HEK293T (cell line): ENCODE results near the gene MCF2L.

Experiments
- BHLHE40 ChIP-seq: fragments of 450-650 bp; IDR thresholded peaks from 2 replicates; pipeline ENCODE4 v1.6.1; 2016; ENCODE audit warnings: mild to moderate bottlenecking, moderate library complexity, borderline replicate concordance
- CTBP1 ChIP-seq: fragments of 450-650 bp; IDR thresholded peaks from 2 replicates; pipeline ENCODE4 v1.6.1; 2016; ENCODE audit warnings: borderline replicate concordance
- FOXA1 ChIP-seq: fragments of 450-650 bp; IDR thresholded peaks from 2 replicates; pipeline ENCODE4 v1.6.1; 2016; ENCODE audit warnings: mild to moderate bottlenecking
- FOXK2 ChIP-seq: fragments of 450-650 bp; IDR thresholded peaks from 2 replicates; pipeline ENCODE4 v1.6.1; 2016; ENCODE audit warnings: mild to moderate bottlenecking
- FOXM1 ChIP-seq: fragments of 450-650 bp; IDR thresholded peaks from 2 replicates; pipeline ENCODE4 v1.6.1; 2017; ENCODE audit warnings: mild to moderate bottlenecking, borderline replicate concordance
- HDGF ChIP-seq: fragments of 450-650 bp; IDR thresholded peaks from 2 replicates; pipeline ENCODE4 v1.6.1; 2017; ENCODE audit warnings: antibody characterized with exemption, borderline replicate concordance
- LEF1 ChIP-seq: fragments of 450-650 bp; IDR thresholded peaks from 2 replicates; pipeline ENCODE4 v1.6.1; 2017; ENCODE audit warnings: mild to moderate bottlenecking, borderline replicate concordance
- SP1 ChIP-seq: fragments of 450-650 bp; IDR thresholded peaks from 2 replicates; pipeline ENCODE4 v1.6.1; 2017
- SUZ12 ChIP-seq: fragments of 450-650 bp; IDR thresholded peaks from 2 replicates; pipeline ENCODE4 v1.6.1; 2016; ENCODE audit warnings: mild to moderate bottlenecking
- TARDBP ChIP-seq: fragments of 450-650 bp; IDR thresholded peaks from 2 replicates; pipeline ENCODE4 v1.6.1; 2016
- ZNF384 ChIP-seq: fragments of 450-650 bp; IDR thresholded peaks from 2 replicates; pipeline ENCODE4 v1.6.1; 2016
- TF ChIP-seq, protein P1 (sequence below): fragments of 450-650 bp; IDR thresholded peaks from 2 replicates; pipeline ENCODE4 v1.6.1; 2016

DNA sequence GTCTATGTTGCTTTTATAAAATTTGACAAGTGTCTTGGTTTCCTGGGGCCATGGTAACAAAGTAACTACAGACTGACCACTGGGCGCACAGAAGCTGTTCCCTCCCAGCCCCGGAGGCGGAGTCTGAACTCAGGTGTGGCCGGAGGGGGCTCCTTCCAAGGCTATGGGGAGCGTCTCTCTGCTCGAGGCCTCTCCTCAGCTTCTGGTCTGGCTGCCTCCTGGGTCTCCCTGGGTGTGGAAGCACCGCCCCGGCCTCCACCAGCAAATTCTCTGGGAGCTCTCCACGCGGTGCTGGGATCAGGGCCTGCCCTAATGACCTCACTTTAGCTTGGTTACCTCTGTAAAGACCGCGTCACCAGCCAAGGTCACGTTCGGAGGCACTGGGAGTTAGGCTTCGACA lies 90.9 kb downstream of the MCF2L start:
- TF ChIP-seq FOXM1 (no peak), ZNF384 (no peak), FOXA1 (no peak), BHLHE40 (no peak), SUZ12 (no peak), HDGF (no peak), CTBP1 (no peak), SP1 (no peak), LEF1 (no peak), FOXK2 (no peak), TARDBP (no peak)
- TF ChIP-seq, protein P1, sequence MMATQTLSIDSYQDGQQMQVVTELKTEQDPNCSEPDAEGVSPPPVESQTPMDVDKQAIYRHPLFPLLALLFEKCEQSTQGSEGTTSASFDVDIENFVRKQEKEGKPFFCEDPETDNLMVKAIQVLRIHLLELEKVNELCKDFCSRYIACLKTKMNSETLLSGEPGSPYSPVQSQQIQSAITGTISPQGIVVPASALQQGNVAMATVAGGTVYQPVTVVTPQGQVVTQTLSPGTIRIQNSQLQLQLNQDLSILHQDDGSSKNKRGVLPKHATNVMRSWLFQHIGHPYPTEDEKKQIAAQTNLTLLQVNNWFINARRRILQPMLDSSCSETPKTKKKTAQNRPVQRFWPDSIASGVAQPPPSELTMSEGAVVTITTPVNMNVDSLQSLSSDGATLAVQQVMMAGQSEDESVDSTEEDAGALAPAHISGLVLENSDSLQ: no peak
